NT2/D1 (cell line): Measurements from ENCODE around the gene STARD4.

Source experiments
- SUZ12 ChIP-seq: IDR thresholded peaks from 2 replicates; pipeline ENCODE4 v1.6.1; 2011; ENCODE audit not compliant: insufficient read length, insufficient read depth; ENCODE audit errors: extremely low read depth
- YY1 ChIP-seq: IDR thresholded peaks from 2 replicates; pipeline ENCODE4 v1.6.1; 2011; ENCODE audit not compliant: insufficient read length, insufficient read depth
- ZNF274 ChIP-seq: IDR thresholded peaks from 2 replicates; pipeline ENCODE4 v1.6.1; 2011; ENCODE audit warnings: mild to moderate bottlenecking, low read depth, low read length

DNA sequence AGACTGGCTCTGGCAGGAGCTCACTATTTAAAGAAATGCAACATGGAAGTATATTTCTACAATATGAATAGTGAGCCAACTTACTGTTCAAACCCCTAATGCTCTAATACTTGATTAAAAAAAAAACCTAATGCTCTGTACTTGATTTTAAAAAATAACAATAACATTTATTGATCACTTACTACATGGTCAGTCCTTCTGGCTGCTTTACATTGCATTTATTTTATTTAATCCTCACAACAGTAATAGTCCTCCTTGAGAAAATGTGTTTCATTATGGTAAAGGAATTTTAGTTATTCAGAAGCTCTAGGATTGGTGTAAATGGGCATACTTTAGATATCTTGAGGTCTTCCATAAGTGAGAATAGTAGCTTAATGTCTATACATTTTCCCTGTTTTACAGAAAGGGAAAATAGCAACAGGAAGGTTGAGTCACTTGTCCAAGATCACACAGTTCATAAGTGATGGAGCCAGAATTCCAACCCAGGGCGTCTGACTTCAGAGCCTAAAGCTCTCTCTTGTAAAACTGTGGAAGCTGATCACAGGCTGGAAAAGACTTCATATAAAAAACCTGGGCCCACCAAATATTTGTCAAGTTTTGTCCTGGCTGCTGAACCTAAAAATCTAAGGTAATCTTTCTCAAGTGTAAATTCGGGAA is 1.0 kb downstream of the STARD4 start:
- no peak for TF ChIP-seq SUZ12
- TF ChIP-seq YY1 = no peak
- TF ChIP-seq ZNF274 = no peak
